Panc1 (cell line): ENCODE results near the gene ABHD14A. TPM values are rescaled to one million over a fixed set of nuclear protein-coding genes. Genes with fewer than 3 reads are reported as not detected.

Experiments used
- ATAC-seq: fragments of 200-7000 bp; cut with Tn5 transposase; 2 replicates; pipeline ENCODE4 v1.9.1; 2020; ENCODE audit warnings: mild to moderate bottlenecking, moderate library complexity
- BruUV-seq: library from RNA; stranded (reverse); fragments of 400-500 nt; replicated peaks from 2 replicates; lab custom pipeline; 2021; lab: Mats Ljungman, UMichigan
- CTCF ChIA-PET: fragments of 300-600 bp; sonication (Branson Sonifier 250); formaldehyde crosslinking; loops from one replicate; lab custom pipeline; 2022; ENCODE audit warnings: antibody characterized with exemption; lab: Charles Lee
- POLR2A ChIA-PET: fragments of 300-600 bp; sonication (Branson Sonifier 250); formaldehyde crosslinking; loops from one replicate; lab custom pipeline; 2022; ENCODE audit warnings: antibody characterized with exemption; lab: Charles Lee
- DNase-seq: peaks from one replicate; pipeline ENCODE4 v3.0.0-alpha.2; 2010; ENCODE audit warnings: low read depth, low spot score
- H3K27ac ChIP-seq: 2 replicates; pipeline ENCODE4 v1.5.1; 2011; ENCODE audit warnings: mild to moderate bottlenecking, low read length, inconsistent platforms
- H3K27me3 ChIP-seq: fragments of 200-500 bp; sonication (Bioruptor generic); 2 replicates; pipeline ENCODE4 v1.6.0; 2014; ENCODE audit warnings: low read length, inconsistent platforms; ENCODE audit not compliant: control insufficient read depth, insufficient read depth
- H3K36me3 ChIP-seq: fragments of 200-500 bp; sonication (Bioruptor generic); 2 replicates; pipeline ENCODE4 v1.5.1; 2014; ENCODE audit warnings: inconsistent platforms, mild to moderate bottlenecking, low read length, moderate library complexity; ENCODE audit not compliant: control insufficient read depth, insufficient read depth
- H3K4me1 ChIP-seq: 2 replicates; pipeline ENCODE4 v1.5.1; 2011; ENCODE audit warnings: inconsistent platforms, mild to moderate bottlenecking, low read length, moderate library complexity; ENCODE audit not compliant: control insufficient read depth, insufficient read depth
- H3K4me3 ChIP-seq, 2 experiments: 2 replicates each; pipeline ENCODE4 v1.5.1; 2011 to 2012; ENCODE audit warnings: low read depth in 2 of 2, low read length in 2 of 2, mild to moderate bottlenecking in 2 of 2, inconsistent platforms in 1 of 2, moderate library complexity in 1 of 2
- H3K9me3 ChIP-seq: fragments of 200-500 bp; sonication (Bioruptor generic); 2 replicates; pipeline ENCODE4 v1.5.1; 2014; ENCODE audit warnings: low read depth, mild to moderate bottlenecking, inconsistent platforms, low read length, moderate library complexity; ENCODE audit not compliant: control insufficient read depth, insufficient read depth
- CTCF ChIP-seq: fragments of 450-650 bp; IDR thresholded peaks from 2 replicates; pipeline ENCODE4 v1.5.1; 2017; ENCODE audit warnings: mild to moderate bottlenecking
- POLR2AphosphoS5 ChIP-seq: IDR thresholded peaks from 2 replicates; pipeline ENCODE4 v1.6.1; 2012; ENCODE audit warnings: mild to moderate bottlenecking, low read depth, low read length, moderate library complexity
- REST ChIP-seq, 2 experiments: IDR thresholded peaks; 2 replicates each; pipeline ENCODE4 v1.6.1; 2011 to 2012; ENCODE audit warnings: low read depth in 2 of 2, control low read depth in 1 of 2, low read length in 1 of 2, mild to moderate bottlenecking in 1 of 2, moderate library complexity in 1 of 2; ENCODE audit not compliant: insufficient read depth in 1 of 2
- SIN3A ChIP-seq: IDR thresholded peaks from 2 replicates; pipeline ENCODE4 v1.6.1; 2012; ENCODE audit warnings: low read depth, mild to moderate bottlenecking, low read length, moderate library complexity, borderline replicate concordance; ENCODE audit not compliant: insufficient read depth
- TCF7L2 ChIP-seq: IDR thresholded peaks from 2 replicates; pipeline ENCODE4 v1.6.1; 2011; ENCODE audit warnings: mild to moderate bottlenecking, low read depth, low read length, inconsistent platforms
- in situ Hi-C: cut with HindIII; loops from 2 replicates; pipeline ENCODE4 v1.10.0; 2016; ENCODE audit warnings: low sequenced_read_pairs, low pct_unique_long_range_greater_than_20kb
- intact Hi-C: fragments of 100-400 bp; cut with micrococcal nuclease; formaldehyde crosslinking; loops from one replicate; pipeline ENCODE4 v1.10.0; 2022; ENCODE audit not compliant: unreplicated experiment
- total RNA-seq: library from RNA; stranded (reverse); gene quantifications from one replicate; pipeline ENCODE4 v1.2.1, GENCODE V29; 2021; ENCODE audit not compliant: unreplicated experiment

The ABHD14A gene
- total RNA-seq, 1 experiment from 2014 or later = 11.3 TPM

- Histone ChIP-seq H3K9me3 (no peaks in the 10 kb centered on the region), H3K27me3 (no peaks in the 10 kb centered on the region), H3K36me3 (no peaks in the 10 kb centered on the region), H3K4me3 (no peak overlapping the region), H3K27ac (no peak overlapping the region), H3K4me1 (no peaks in the 10 kb centered on the region)
- ChIA-PET POLR2A (no interaction called here), CTCF (no interaction called here)
- no TSS peak for BruUV-seq
- TF ChIP-seq SIN3A (no peak), REST (IDR thresholded peaks at IDR 0.05; ENCODE audit: insufficient read depth in 1 of 2, low read depth in 2 of 2, low read length in 1 of 2) (no peak), CTCF (no peak), POLR2AphosphoS5 (no peak), TCF7L2 (no peak)
- in situ Hi-C loops = no loop called here
- intact Hi-C loops = no loop called here
- DNase-seq (no peak), ATAC-seq (no peak)
Observed at GRCh38 chr3:51959651-51960050, 15.2 kb upstream of the ABHD14A start.

- no peaks in the 10 kb centered on the region for H3K36me3 ChIP-seq
- ATAC-seq (no peak), DNase-seq (no peak)
- TF ChIP-seq POLR2AphosphoS5 (no peak), SIN3A (no peak), REST (IDR thresholded peaks at IDR 0.05; ENCODE audit: insufficient read depth in 1 of 2, low read depth in 2 of 2, low read length in 1 of 2) (no peak), TCF7L2 (no peak), CTCF (no peak)
- H3K27me3 ChIP-seq = no peaks in the 10 kb centered on the region
- H3K9me3 ChIP-seq = no peaks in the 10 kb centered on the region
- CTCF ChIA-PET = no interaction called here
- no peaks in the 10 kb centered on the region for H3K4me1 ChIP-seq
- H3K4me3 ChIP-seq = no peak overlapping the region
- POLR2A ChIA-PET = no interaction called here
- intact Hi-C loops (no loop called here), in situ Hi-C loops (no loop called here)
- H3K27ac ChIP-seq = no peak overlapping the region
- BruUV-seq = no TSS peak
Observed at GRCh38 chr3:51960386-51960785, 14.5 kb upstream of the ABHD14A start.
